Astrocyte (in vitro differentiated cells and primary cell): ENCODE measurements around the gene OR6B2. TPM values are rescaled to one million over a fixed set of nuclear protein-coding genes. Genes with fewer than 3 reads are reported as not detected.

Source experiments
- DNase-seq: peaks from one replicate; pipeline ENCODE4 v3.0.0-alpha.2; 2010; ENCODE audit warnings: low read depth
- FAIRE-seq: peaks from 2 replicates; lab custom pipeline; 2011; peaks lifted over from hg19 to GRCh38; lab: Jason Lieb, UNC
- H2AFZ ChIP-seq: 2 replicates; pipeline ENCODE4 v1.6.0; 2012; ENCODE audit warnings: low read depth, low read length, inconsistent platforms
- H3K27ac ChIP-seq: 2 replicates; pipeline ENCODE4 v1.5.1; 2011; ENCODE audit warnings: low read depth, low read length, inconsistent platforms
- H3K27me3 ChIP-seq: 2 replicates; pipeline ENCODE4 v1.6.0; 2011; ENCODE audit warnings: low read length, inconsistent platforms; ENCODE audit not compliant: insufficient read depth
- H3K36me3 ChIP-seq: 2 replicates; pipeline ENCODE4 v1.5.1; 2011; ENCODE audit warnings: low read length, inconsistent platforms; ENCODE audit not compliant: insufficient read depth
- H3K4me1 ChIP-seq: 2 replicates; pipeline ENCODE4 v1.5.1; 2011; ENCODE audit warnings: low read length, inconsistent platforms; ENCODE audit not compliant: insufficient read depth
- H3K4me2 ChIP-seq: 2 replicates; pipeline ENCODE4 v1.6.0; 2012; ENCODE audit warnings: low read length, inconsistent platforms
- H3K4me3 ChIP-seq: 2 replicates; pipeline ENCODE4 v1.5.1; 2011; ENCODE audit warnings: low read depth, mild to moderate bottlenecking, low read length, inconsistent platforms; ENCODE audit not compliant: insufficient read depth
- H3K79me2 ChIP-seq: 2 replicates; pipeline ENCODE4 v1.6.0; 2012; ENCODE audit warnings: mild to moderate bottlenecking, low read length, inconsistent platforms; ENCODE audit not compliant: insufficient read depth
- H3K9ac ChIP-seq: 2 replicates; pipeline ENCODE4 v1.6.0; 2012; ENCODE audit warnings: mild to moderate bottlenecking, low read length, inconsistent platforms
- H3K9me3 ChIP-seq: 2 replicates; pipeline ENCODE4 v1.5.1; 2012; ENCODE audit warnings: low read depth, mild to moderate bottlenecking, low read length, inconsistent platforms; ENCODE audit not compliant: insufficient read depth
- H4K20me1 ChIP-seq: 2 replicates; pipeline ENCODE4 v1.6.0; 2012; ENCODE audit warnings: low read length, inconsistent platforms; ENCODE audit not compliant: insufficient read depth
- H3K27ac Mint-ChIP-seq: one replicate; pipeline ENCODE4 v1.8.0; 2021; ENCODE audit warnings: mild to moderate bottlenecking, mixed read lengths; ENCODE audit not compliant: unreplicated experiment
- H3K27me3 Mint-ChIP-seq: one replicate; pipeline ENCODE4 v1.8.0; 2021; ENCODE audit warnings: low read depth, mixed read lengths; ENCODE audit not compliant: unreplicated experiment
- H3K36me3 Mint-ChIP-seq: one replicate; pipeline ENCODE4 v1.8.0; 2021; ENCODE audit warnings: low read depth, mixed read lengths; ENCODE audit not compliant: unreplicated experiment
- H3K4me1 Mint-ChIP-seq: one replicate; pipeline ENCODE4 v1.8.0; 2021; ENCODE audit warnings: low read depth, mixed read lengths; ENCODE audit not compliant: unreplicated experiment
- H3K4me3 Mint-ChIP-seq: one replicate; pipeline ENCODE4 v1.8.0; 2021; ENCODE audit warnings: mild to moderate bottlenecking, moderate library complexity, mixed read lengths; ENCODE audit not compliant: unreplicated experiment
- H3K9me3 Mint-ChIP-seq: one replicate; pipeline ENCODE4 v1.8.0; 2021; ENCODE audit warnings: mild to moderate bottlenecking, mixed read lengths; ENCODE audit not compliant: unreplicated experiment
- EZH2 ChIP-seq: IDR thresholded peaks from 2 replicates; pipeline ENCODE4 v1.6.1; 2012; ENCODE audit warnings: mild to moderate bottlenecking, low read length, inconsistent platforms; ENCODE audit not compliant: insufficient read depth
- total RNA-seq: library from RNA; stranded (reverse); gene quantifications from 2 replicates; pipeline ENCODE4 v1.2.1, GENCODE V29; 2021
- TF ChIP-seq, protein P1 (sequence below): IDR thresholded peaks from 2 replicates; pipeline ENCODE4 v1.5.1; 2011; ENCODE audit warnings: low read depth, mild to moderate bottlenecking, inconsistent platforms, low read length, moderate library complexity; ENCODE audit not compliant: insufficient read depth

The OR6B2 gene
- total RNA-seq, 1 donor from 2014 or later, result not detected

DNA sequence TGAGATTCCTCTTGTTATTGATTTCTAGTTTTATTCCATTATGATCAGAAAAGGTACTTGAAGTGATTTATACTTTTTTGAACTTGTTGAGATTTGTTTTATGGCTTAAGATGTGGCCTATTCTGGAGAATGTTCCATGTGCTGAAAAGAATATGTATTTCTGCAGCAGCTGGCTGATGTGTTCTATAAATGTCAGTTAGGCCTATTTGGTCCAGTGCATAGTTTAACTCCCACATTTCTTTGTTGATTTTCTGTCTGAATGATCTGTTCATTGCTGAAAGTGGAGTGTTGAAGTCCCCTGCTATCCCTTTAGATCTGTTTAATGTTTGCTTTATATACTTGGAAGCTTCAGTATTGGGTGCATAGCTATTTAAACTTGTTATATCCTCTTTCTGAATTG lies 7.1 kb upstream of the OR6B2 start:
- Histone ChIP-seq H2AFZ (no peak overlapping the region), H3K4me1 (no peaks in the 10 kb centered on the region), H3K4me3 (no peak overlapping the region), H3K79me2 (no peaks in the 10 kb centered on the region), H3K36me3 (no peaks in the 10 kb centered on the region), H3K4me2 (no peak overlapping the region), H3K27ac (no peak overlapping the region), H4K20me1 (no peaks in the 10 kb centered on the region), H3K9ac (no peak overlapping the region), H3K27me3 (peaks cover 29% of the 10 kb centered on the region), H3K9me3 (no peaks in the 10 kb centered on the region)
- Mint-ChIP-seq H3K27ac (no peak overlapping the region), H3K36me3 (no peaks in the 10 kb centered on the region), H3K9me3 (peaks cover 1% of the 10 kb centered on the region), H3K27me3 (peaks cover 39% of the 10 kb centered on the region), H3K4me3 (no peak overlapping the region), H3K4me1 (peaks cover 5% of the 10 kb centered on the region)
- TF ChIP-seq, protein P1, sequence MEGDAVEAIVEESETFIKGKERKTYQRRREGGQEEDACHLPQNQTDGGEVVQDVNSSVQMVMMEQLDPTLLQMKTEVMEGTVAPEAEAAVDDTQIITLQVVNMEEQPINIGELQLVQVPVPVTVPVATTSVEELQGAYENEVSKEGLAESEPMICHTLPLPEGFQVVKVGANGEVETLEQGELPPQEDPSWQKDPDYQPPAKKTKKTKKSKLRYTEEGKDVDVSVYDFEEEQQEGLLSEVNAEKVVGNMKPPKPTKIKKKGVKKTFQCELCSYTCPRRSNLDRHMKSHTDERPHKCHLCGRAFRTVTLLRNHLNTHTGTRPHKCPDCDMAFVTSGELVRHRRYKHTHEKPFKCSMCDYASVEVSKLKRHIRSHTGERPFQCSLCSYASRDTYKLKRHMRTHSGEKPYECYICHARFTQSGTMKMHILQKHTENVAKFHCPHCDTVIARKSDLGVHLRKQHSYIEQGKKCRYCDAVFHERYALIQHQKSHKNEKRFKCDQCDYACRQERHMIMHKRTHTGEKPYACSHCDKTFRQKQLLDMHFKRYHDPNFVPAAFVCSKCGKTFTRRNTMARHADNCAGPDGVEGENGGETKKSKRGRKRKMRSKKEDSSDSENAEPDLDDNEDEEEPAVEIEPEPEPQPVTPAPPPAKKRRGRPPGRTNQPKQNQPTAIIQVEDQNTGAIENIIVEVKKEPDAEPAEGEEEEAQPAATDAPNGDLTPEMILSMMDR, result no peak
- no peak for TF ChIP-seq EZH2
- FAIRE-seq (no peak), DNase-seq (no peak)

DNA sequence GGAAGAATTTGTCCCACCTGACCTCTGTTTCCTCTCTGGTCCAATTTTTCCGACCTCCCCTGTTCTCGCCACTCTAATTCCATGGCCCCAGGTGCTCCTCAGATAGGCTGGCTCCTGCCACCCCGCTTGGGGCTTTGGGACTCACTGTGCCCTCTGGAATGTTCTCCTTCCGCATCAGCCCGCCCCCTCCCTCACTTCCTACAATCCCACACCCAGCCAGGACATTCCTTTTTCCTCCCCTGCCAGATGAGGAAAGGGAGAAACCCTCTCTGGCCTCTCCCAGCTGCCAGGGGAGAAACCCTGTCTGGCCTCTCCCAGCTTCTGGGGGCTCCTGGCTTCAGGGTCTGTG lies 3.1 kb upstream of the OR6B2 start:
- Mint-ChIP-seq H3K4me1 (peaks cover 5% of the 10 kb centered on the region), H3K36me3 (no peaks in the 10 kb centered on the region), H3K9me3 (peaks cover 1% of the 10 kb centered on the region), H3K4me3 (no peak overlapping the region), H3K27me3 (peaks cover 68% of the 10 kb centered on the region), H3K27ac (no peak overlapping the region)
- H3K9me3 ChIP-seq, result no peaks in the 10 kb centered on the region
- H3K27ac ChIP-seq, result no peak overlapping the region
- no peaks in the 10 kb centered on the region for H3K79me2 ChIP-seq
- H3K36me3 ChIP-seq, result no peaks in the 10 kb centered on the region
- no peak for TF ChIP-seq EZH2
- TF ChIP-seq, protein P1, result no peak
- no peak overlapping the region for H3K4me3 ChIP-seq
- no peaks in the 10 kb centered on the region for H3K4me1 ChIP-seq
- H2AFZ ChIP-seq, result no peak overlapping the region
- no peak overlapping the region for H3K9ac ChIP-seq
- no peaks in the 10 kb centered on the region for H4K20me1 ChIP-seq
- peaks cover 16% of the 10 kb centered on the region for H3K27me3 ChIP-seq
- DNase-seq (no peak), FAIRE-seq (no peak)
- no peak overlapping the region for H3K4me2 ChIP-seq

DNA sequence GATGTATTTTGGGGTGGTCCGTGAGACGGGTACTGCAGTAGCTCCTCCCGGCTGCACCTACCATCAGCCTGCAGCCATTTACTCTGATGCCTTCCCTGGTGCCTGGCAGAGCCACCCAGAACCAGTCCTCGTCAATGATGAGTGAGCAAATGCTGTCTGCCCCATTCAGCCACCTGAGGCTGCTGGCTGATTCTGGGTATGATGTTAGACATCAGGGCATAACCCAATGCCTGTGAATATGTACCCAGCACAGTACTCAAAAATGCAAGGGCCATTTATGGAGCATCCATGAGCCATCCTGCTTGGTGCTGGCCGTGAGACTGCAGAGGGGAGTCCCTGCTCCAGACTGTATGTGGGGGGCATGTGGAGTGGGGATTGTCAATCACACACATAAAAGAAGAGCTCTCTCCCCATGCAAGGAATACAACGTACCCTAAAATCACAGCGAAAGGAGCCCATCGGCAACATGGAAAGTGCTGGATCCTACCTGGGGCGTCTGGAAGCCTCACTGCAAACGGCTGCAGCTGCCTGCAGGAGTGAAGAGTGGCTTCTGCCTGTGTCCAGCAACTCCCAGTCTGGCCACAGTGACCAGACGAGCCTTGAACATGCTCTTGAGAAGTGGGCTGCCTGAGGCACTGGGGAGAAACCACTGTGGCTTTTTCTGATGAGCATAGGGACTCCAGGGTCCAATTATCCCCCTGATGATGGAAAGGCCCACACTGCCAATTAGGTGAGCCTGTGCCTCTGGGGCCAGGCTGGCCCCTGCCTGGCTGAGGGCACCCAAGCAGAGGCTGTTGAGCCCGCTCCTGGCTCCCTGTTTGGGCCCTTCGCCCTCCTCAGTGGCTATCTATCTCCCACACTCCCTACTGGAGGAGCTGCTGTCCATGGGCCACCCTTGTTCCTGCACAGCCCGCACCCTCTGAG lies 2.4 kb upstream of the OR6B2 start:
- no peak overlapping the region for H3K27ac ChIP-seq
- peaks cover 5% of the 10 kb centered on the region for H3K4me1 Mint-ChIP-seq
- H3K4me2 ChIP-seq, result no peak overlapping the region
- no peak overlapping the region for H3K4me3 ChIP-seq
- no peak overlapping the region for H3K27ac Mint-ChIP-seq
- FAIRE-seq (no peak), DNase-seq (no peak)
- H3K36me3 Mint-ChIP-seq, result no peaks in the 10 kb centered on the region
- H3K27me3 ChIP-seq, result peaks cover 14% of the 10 kb centered on the region
- H3K9me3 Mint-ChIP-seq, result peaks cover 1% of the 10 kb centered on the region
- TF ChIP-seq EZH2, result no peak
- TF ChIP-seq, protein P1, result no peak
- no peaks in the 10 kb centered on the region for H3K4me1 ChIP-seq
- no peaks in the 10 kb centered on the region for H4K20me1 ChIP-seq
- H3K9ac ChIP-seq, result no peak overlapping the region
- H2AFZ ChIP-seq, result no peak overlapping the region
- no peaks in the 10 kb centered on the region for H3K79me2 ChIP-seq
- no peak overlapping the region for H3K4me3 Mint-ChIP-seq
- H3K36me3 ChIP-seq, result no peaks in the 10 kb centered on the region
- H3K27me3 Mint-ChIP-seq, result peaks cover 66% of the 10 kb centered on the region
- no peaks in the 10 kb centered on the region for H3K9me3 ChIP-seq
